HG02973 (cell line): ENCODE measurements around the gene GIT2.
"Not testable (repeated sequence)": the region's sequence is repeated elsewhere in the genome, so short reads cannot be mapped to it uniquely, and the experiment has no call there.

Experiments
- ATAC-seq: cut with Tn5 transposase; IDR thresholded peaks from one replicate; pipeline ENCODE4 v1.9.1; 2021; ENCODE audit warnings: moderate library complexity; ENCODE audit not compliant: unreplicated experiment

The GIT2 gene

DNA sequence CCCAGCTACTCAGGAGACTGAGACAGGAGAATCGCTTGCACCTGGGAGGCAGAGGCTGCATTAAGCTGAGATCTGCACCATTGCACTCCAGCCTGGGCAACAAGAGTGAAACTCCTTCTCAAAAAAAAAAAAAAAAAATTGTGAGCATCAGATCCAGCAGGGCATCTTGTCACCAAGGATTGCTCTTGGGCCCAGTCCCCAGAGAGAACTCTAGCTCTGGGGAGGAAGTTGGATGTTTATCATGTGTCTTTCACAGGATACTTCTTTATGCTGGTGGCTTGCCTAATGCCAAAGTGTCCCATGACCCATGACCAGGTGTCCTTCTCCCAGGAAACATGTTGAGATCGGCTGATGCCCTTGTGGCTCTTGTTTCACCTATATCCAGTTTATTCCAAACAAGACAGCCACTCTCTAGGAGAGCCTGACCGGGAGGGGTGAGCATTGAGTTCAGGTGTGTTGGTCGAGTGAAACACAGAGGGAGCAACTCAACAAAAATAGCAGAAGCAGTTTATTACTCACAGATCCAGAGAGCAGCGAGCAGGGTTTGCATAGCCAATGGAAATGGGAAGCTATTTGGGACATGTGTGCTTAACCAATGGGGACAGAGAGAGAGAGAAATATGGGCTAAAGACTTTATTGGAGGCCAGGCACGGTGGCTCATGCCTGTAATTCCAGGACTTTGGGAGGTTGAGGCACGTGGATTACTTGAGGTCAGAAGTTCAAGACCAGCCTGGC, 102.7 kb downstream of the GIT2 start:
- no peak for ATAC-seq

DNA sequence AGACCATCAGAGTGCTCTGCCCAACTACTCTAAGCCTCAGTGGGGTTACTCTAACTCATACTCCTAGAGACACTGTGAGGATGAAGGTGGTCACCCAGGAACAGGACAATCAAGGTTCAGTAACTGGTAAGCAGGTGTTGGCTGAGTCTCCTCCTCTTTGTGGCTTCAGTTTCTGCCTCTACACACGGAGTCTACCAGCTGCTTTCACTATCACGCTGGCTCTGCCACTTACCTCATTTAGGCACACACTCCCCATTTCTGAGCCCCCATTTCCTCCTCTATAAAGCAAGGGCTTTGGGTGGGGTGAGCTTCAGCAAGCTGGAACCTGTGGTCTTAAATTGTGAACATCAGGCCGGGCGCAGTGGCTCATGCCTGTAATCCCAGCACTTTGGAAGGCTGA, 103.4 kb downstream of the GIT2 start:
- ATAC-seq = peak; percentile 82

DNA sequence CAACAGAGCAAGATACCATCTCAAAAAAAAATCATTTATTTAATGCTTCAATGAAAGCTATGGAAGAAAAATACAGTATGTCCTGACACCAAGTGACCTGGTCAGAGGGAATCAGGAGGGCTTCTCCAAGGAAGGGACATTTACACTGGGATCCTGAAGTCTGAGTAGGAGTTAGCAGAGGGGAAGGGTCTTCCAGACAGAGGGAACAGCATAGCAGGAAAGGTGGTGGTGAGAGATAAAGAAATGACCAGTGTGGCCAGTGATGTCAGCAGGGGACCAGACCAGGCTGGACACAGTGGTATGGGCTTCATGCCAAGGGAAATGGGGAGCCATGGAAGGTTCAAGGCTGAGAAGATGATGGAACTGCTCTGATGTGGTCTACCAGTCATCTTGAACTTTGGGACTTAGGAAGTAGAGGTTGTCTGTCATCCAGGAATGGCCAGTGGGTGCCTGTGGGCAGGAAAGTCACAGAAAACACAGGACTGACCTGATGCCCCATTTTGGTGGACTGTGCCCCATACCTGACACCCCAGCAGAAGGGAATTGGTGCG, 103.9 kb downstream of the GIT2 start:
- no peak for ATAC-seq

DNA sequence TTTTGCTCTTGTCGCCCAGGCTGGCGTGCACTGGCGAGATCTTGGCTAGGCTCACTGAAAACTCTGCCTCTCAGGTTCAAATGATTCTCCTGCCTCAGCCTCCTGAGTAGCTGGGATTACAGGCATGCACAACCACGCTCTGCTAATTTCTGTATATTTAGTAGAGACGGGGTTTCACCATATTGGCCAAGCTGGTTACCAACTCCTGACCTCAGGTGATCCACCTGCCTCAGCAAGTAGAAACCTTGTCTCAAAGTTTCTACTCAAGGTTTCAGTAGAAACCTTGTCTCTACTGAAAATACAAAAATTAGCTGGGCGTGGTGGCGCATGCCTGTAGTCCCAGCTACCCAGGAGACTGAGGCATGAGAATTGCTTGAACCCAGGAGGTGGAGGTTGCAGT, 104.4 kb downstream of the GIT2 start:
- not testable (repeated sequence) for ATAC-seq

DNA sequence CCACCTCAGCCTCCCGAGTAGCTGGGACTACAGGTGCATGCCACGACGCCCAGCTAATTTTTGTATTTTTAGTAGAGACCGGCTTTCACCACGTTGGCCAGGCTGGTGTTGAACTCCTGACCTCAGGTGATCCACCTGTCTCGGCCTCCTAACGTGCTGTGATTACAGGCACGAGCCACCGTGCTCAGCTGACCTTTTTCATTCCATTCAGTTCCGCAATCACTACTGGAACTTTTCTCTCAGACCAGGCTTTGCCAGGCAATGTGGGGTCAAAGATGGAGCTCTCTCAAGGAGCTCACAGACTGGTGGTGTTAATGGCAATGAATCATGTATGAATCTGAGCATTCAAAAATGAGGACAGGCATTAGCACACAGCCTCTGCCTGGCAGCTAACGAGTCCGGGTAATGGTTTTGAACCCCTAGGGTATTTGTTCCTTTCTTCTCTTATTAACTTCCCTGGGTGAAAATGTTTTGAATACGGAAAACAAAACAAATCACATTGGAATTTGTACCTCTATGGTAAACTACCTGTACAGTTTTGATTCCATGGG, 105.5 kb downstream of the GIT2 start:
- no peak for ATAC-seq

DNA sequence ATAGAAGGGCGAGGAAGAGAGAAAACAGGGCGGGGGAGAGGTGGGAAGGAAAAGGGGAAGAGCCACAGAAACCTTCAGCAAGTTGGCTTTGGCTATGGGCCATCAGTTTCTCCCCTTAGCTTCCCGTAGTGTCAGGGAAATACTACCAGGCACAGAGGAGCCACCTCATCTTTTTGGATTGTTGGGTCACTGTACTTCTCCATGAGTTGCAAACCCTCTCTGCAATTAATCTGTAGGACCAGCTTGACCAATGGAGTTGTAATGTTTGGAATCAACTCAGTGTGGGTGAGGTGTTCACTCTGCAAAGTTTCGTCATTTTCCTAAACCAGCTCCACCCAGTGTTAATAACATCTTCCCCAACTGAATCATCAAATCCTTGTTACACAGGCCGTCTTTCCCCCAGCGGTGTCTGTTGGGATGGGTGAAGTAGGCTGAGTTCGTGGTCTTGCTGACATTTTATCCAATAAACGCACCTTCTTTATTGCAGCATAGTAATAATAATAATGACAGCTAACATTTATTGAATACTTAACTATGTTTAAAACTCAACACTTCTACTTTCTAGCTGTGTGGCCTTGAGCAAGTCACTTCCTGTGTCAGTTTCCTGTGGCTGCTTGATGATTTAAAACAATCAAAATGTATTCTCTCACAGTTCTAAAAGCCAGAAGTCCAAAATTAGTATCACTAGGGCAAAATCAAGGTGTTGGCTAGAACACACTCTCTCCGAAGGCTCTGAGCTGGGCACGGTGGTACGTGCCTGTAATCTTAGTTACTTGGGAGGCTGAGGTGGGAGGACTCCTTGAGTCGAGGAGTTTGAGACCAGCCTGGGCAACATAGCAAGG, 107.8 kb downstream of the GIT2 start:
- no peak for ATAC-seq

DNA sequence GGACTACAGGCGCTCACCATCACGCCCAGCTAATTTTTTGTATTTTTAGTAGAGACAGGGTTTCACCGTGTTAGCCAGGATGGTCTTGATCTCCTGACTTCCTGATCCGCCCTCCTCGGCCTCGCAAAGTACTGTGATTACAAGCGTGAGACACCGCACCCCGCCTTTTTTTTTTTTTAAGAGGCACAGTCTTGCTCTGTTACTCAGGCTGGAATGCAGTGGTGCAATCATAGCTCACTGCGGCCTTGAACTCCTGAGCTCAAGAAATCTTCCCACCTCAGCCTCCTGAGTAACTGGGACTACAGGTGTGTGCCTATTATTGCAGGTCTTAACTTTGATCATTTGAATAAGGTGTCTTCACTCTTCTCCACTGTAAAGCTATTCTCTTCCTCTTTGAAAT, 110.6 kb downstream of the GIT2 start:
- no peak for ATAC-seq

DNA sequence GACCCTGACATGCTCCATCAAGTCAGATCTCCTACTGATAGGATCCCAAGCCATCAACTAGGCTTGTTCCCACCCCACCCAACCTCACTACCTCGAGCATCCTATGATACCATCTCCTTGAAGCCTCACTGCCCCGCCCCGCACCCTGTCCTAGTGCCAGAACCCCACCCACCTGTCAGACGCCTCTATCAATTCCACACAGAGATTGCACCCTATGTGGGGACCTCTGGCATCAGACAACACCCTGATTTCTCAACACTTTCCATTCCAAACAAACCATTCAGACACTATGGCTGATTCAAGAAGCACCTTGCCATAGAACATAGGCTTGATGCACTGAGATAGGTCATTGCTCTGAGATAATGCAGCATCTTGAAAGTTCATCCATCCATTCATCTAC, 112.7 kb downstream of the GIT2 start:
- ATAC-seq = no peak

DNA sequence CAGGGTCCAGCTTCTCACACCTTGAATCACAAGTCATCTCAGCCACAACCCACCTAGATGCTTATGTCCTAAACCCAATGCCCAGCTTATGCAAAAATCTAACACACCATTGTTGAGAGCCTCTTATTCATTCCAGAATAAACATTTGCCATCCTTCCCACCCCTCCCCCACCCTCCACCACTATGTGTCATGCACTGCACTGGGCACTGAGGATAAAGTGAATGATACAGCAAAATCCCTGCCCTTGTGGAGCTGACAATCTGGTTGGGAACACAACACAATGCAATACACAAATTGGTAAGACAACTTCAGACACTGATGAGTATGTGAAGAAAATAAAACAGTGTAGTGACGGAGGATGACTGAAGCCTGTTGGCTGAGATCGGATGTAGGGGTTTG, 114.4 kb downstream of the GIT2 start:
- no peak for ATAC-seq

DNA sequence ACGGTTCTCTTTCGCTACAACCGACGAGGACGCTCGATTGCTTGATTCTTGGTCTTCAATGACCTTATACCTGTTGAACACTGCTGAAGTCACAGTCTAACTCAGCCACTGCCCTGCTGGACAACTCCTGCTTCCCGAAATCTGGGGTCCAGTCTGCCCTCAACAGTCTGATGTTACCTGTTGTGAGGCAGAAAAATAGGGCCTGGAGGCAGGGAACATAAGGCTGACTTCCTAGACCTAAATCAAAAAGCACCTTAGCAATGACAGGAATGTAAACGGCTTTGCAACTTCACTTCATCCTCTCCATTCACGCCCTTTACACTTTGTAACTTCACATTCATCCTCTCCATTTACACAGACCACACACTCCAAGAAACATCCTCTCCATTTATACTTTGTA, 115.2 kb downstream of the GIT2 start:
- ATAC-seq = no peak

DNA sequence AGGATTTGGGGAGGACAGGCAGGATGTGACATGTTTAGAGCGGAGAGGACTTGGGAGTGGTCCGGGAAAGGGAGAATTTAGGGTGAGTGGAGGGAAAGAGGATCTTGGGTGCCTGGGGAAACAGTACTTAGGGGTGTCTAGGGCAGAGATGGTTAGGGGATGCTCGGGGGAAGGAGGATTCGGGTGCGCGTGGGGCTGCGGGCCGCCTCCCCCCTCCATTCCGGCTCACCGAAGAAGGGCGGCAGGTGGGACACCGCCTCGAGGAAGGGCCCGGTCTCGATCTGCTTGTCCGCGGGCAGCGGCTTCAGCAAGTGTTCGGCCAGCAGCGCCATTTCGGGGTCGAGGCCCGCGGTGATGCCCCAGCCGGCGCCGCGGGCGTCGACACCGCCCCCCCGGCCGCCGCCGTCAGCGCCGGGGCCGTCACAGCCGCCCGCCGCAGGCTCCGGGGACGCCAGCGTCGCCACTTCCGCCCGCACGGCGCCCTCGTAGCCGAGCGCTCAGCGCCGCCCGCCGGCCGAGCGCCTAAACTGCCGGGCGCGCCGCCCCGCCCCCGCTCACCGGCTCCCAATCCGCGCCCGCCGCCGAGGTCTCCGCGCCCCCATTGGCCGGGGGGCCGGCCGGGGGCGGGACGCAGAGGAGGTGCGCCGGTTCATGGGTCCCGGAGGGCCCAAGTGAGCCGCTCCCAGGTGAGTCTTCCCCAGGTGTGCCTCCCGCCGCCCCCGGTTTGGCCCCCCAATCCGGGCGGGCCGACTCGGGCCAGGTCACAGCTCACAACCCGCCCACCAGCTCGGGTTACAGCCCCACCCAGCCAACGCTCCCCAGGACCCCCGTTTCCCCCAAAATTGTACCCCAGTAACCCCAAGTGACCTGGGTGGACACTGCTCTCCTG, 115.9 kb downstream of the GIT2 start, which contains the start of gene GLTP:
Gene GLTP (minus strand): TSS at position 499 of the 889 bp plus-strand sequence. CDS start 167 bp downstream, at position 332.
- ATAC-seq = peak; percentile 87
